Neural cell (in vitro differentiated cells): Measurements from ENCODE around the gene CELF5. TPM values are rescaled to one million over a fixed set of nuclear protein-coding genes. Genes with fewer than 3 reads are reported as not detected.

Experiments used
- H2AFZ ChIP-seq: fragments of 200-600, 300-800 bp; sonication (generic), shearing (Covaris generic); 2 replicates; pipeline ENCODE4 v1.6.0; 2014; ENCODE audit warnings: low read depth, mild to moderate bottlenecking, antibody characterized with exemption, low read length, moderate library complexity
- H3F3A ChIP-seq: fragments of 200-600 bp; shearing (Covaris generic); 2 replicates; pipeline ENCODE4 v1.6.1; 2016; ENCODE audit warnings: mild to moderate bottlenecking, moderate library complexity, mixed read lengths, antibody characterized with exemption, low read length; ENCODE audit not compliant: insufficient read depth, poor library complexity, severe bottlenecking
- H3K27ac ChIP-seq: fragments of 200-600, 300-800 bp; sonication (generic), shearing (Covaris generic); 2 replicates; pipeline ENCODE4 v1.5.1; 2014; ENCODE audit warnings: mild to moderate bottlenecking, low read length, moderate library complexity
- H3K27me3 ChIP-seq: fragments of 300-800, 200-600 bp; sonication (generic), shearing (Covaris generic); 2 replicates; pipeline ENCODE4 v1.6.0; 2014; ENCODE audit warnings: mild to moderate bottlenecking, low read depth, low read length, moderate library complexity; ENCODE audit not compliant: insufficient read depth
- H3K36me3 ChIP-seq: fragments of 300-800, 200-600 bp; sonication (generic), shearing (Covaris generic); 2 replicates; pipeline ENCODE4 v1.5.1; 2014; ENCODE audit warnings: mild to moderate bottlenecking, antibody characterized with exemption, low read length, moderate library complexity; ENCODE audit not compliant: insufficient read depth
- H3K4me2 ChIP-seq: fragments of 300-800, 200-600 bp; sonication (generic), shearing (Covaris generic); 2 replicates; pipeline ENCODE4 v1.6.0; 2014; ENCODE audit warnings: mild to moderate bottlenecking, low read length
- H3K4me3 ChIP-seq: fragments of 300-800, 200-600 bp; sonication (generic), shearing (Covaris generic); 2 replicates; pipeline ENCODE4 v1.5.1; 2014; ENCODE audit warnings: mild to moderate bottlenecking, low read length, moderate library complexity
- H3K79me2 ChIP-seq: fragments of 200-600 bp; shearing (Covaris generic); replicated peaks from 2 replicates; pipeline ENCODE4 v1.6.0; 2014; ENCODE audit warnings: mild to moderate bottlenecking, low read length, moderate library complexity; ENCODE audit not compliant: insufficient read depth
- H3K9ac ChIP-seq: fragments of 300-800, 200-600 bp; sonication (generic), shearing (Covaris generic); 2 replicates; pipeline ENCODE4 v1.6.1; 2016; ENCODE audit warnings: mild to moderate bottlenecking, low read length, mixed read lengths
- H3K9me2 ChIP-seq: fragments of 200-600 bp; shearing (Covaris generic); 2 replicates; pipeline ENCODE4 v1.6.1; 2016; ENCODE audit warnings: mild to moderate bottlenecking, low read length, mixed read lengths; ENCODE audit not compliant: insufficient read depth
- H3K9me3 ChIP-seq: fragments of 200-600, 300-800 bp; sonication (generic), shearing (Covaris generic); 2 replicates; pipeline ENCODE4 v1.6.1; 2016; ENCODE audit warnings: mild to moderate bottlenecking, mixed run types, low read length, moderate library complexity, mixed read lengths
- H4K20me1 ChIP-seq: fragments of 200-600 bp; shearing (Covaris generic); 2 replicates; pipeline ENCODE4 v1.6.1; 2016; ENCODE audit warnings: mild to moderate bottlenecking, mixed run types; ENCODE audit not compliant: insufficient read depth
- CTCF ChIP-seq: fragments of 450-650 bp; IDR thresholded peaks from 2 replicates; pipeline ENCODE4 v1.5.1; 2014; ENCODE audit warnings: antibody characterized with exemption, mild to moderate bottlenecking, moderate library complexity; ENCODE audit not compliant: poor library complexity, severe bottlenecking
- EP300 ChIP-seq: fragments of 450-650 bp; conservative IDR thresholded peaks from 2 replicates; pipeline ENCODE4 v1.6.1; 2014; ENCODE audit warnings: antibody characterized with exemption, mild to moderate bottlenecking, moderate library complexity; ENCODE audit not compliant: poor library complexity, severe bottlenecking
- EZH2 ChIP-seq: fragments of 200-600, 300-800 bp; shearing (Covaris generic), sonication (generic); IDR thresholded peaks from 2 replicates; pipeline ENCODE4 v1.6.1; 2014; ENCODE audit warnings: antibody characterized with exemption, low read length, borderline replicate concordance, mild to moderate bottlenecking; ENCODE audit not compliant: insufficient read depth, poor library complexity, severe bottlenecking
- MXI1 ChIP-seq: fragments of 450-650 bp; conservative IDR thresholded peaks from 2 replicates; pipeline ENCODE4 v1.6.1; 2014; ENCODE audit warnings: antibody characterized with exemption, mild to moderate bottlenecking; ENCODE audit not compliant: poor library complexity, severe bottlenecking
- POLR2AphosphoS5 ChIP-seq: IDR thresholded peaks from 2 replicates; pipeline ENCODE4 v1.6.1; 2012
- RAD21 ChIP-seq: fragments of 450-650 bp; conservative IDR thresholded peaks from 2 replicates; pipeline ENCODE4 v1.6.1; 2014; ENCODE audit warnings: antibody characterized with exemption, mild to moderate bottlenecking, moderate library complexity
- REST ChIP-seq: IDR thresholded peaks from 2 replicates; pipeline ENCODE4 v1.6.1; 2012; ENCODE audit warnings: borderline replicate concordance
- SMC3 ChIP-seq: fragments of 450-650 bp; conservative IDR thresholded peaks from 2 replicates; pipeline ENCODE4 v1.6.1; 2014; ENCODE audit warnings: antibody characterized with exemption, mild to moderate bottlenecking, moderate library complexity; ENCODE audit not compliant: poor library complexity
- TAF1 ChIP-seq: IDR thresholded peaks from 2 replicates; pipeline ENCODE4 v1.6.1; 2012; ENCODE audit warnings: low read depth
- polyA plus RNA-seq: library from polyadenylated mRNA; depleted of rRNA; stranded (reverse); fragments of >200 nt; gene quantifications from 2 replicates; pipeline ENCODE4 v1.2.3, GENCODE V29; 2014

CELF5 gene
- polyA plus RNA-seq, 1 donor from 2014 or later = 130 TPM

- Histone ChIP-seq H3K27me3 (no peaks in the 10 kb centered on the region), H4K20me1 (no peaks in the 10 kb centered on the region), H3K79me2 (no peaks in the 10 kb centered on the region), H3F3A (no peaks in the 10 kb centered on the region), H2AFZ (no peak overlapping the region), H3K4me3 (no peak overlapping the region), H3K9me2 (no peaks in the 10 kb centered on the region), H3K36me3 (no peaks in the 10 kb centered on the region), H3K9ac (no peak overlapping the region), H3K4me2 (no peak overlapping the region), H3K9me3 (no peaks in the 10 kb centered on the region), H3K27ac (no peak overlapping the region)
- no peak for TF ChIP-seq TAF1
- no peak for TF ChIP-seq EZH2
- no peak for TF ChIP-seq REST
- no peak for TF ChIP-seq CTCF
- no peak for TF ChIP-seq SMC3
- no peak for TF ChIP-seq POLR2AphosphoS5
- TF ChIP-seq RAD21 = no peak
Observed at GRCh38 chr19:3196064-3196932, 28.2 kb upstream of the CELF5 start.

- Histone ChIP-seq H3K27ac (no peak overlapping the region), H3K9me2 (no peaks in the 10 kb centered on the region), H3K36me3 (no peaks in the 10 kb centered on the region), H3K4me3 (no peak overlapping the region), H3K9ac (no peak overlapping the region), H3F3A (no peaks in the 10 kb centered on the region), H3K9me3 (no peaks in the 10 kb centered on the region), H3K79me2 (no peaks in the 10 kb centered on the region), H4K20me1 (no peaks in the 10 kb centered on the region), H3K27me3 (no peaks in the 10 kb centered on the region), H3K4me2 (no peak overlapping the region), H2AFZ (no peak overlapping the region)
- no peak for TF ChIP-seq TAF1
- no peak for TF ChIP-seq POLR2AphosphoS5
- no peak for TF ChIP-seq EZH2
- no peak for TF ChIP-seq RAD21
- no peak for TF ChIP-seq CTCF
- TF ChIP-seq SMC3 = no peak
- no peak for TF ChIP-seq REST
- no peak for TF ChIP-seq MXI1
- TF ChIP-seq EP300 = no peak
Observed at GRCh38 chr19:3196933-3197205, 27.6 kb upstream of the CELF5 start.
